Immature natural killer cell (primary cell): ENCODE data around the gene MYBBP1A. TPM values are rescaled to one million over a fixed set of nuclear protein-coding genes. Genes with fewer than 3 reads are reported as not detected.

Experiments used
- DNase-seq, 3 donors: peaks; one replicate each; pipeline ENCODE4 v3.0.0; 2022; ENCODE audit warnings: mixed read lengths in 1 of 3
- H3K27ac Mint-ChIP-seq, 6 donors: one replicate each; pipeline ENCODE4 v1.8.0; 2020; ENCODE audit warnings: mixed read lengths in 6 of 6, mild to moderate bottlenecking in 5 of 6, inconsistent platforms in 4 of 6, moderate library complexity in 3 of 6
- H3K27me3 Mint-ChIP-seq, 3 donors: one replicate each; pipeline ENCODE4 v1.8.0; 2020 to 2021; ENCODE audit warnings: low read depth in 3 of 3, mild to moderate bottlenecking in 3 of 3, mixed read lengths in 3 of 3, moderate library complexity in 3 of 3, inconsistent platforms in 1 of 3
- H3K36me3 Mint-ChIP-seq, 3 donors: one replicate each; pipeline ENCODE4 v1.8.0; 2020; ENCODE audit warnings: mixed read lengths in 3 of 3, inconsistent platforms in 2 of 3, mild to moderate bottlenecking in 2 of 3
- H3K4me1 Mint-ChIP-seq, 2 donors: one replicate each; pipeline ENCODE4 v1.8.0; 2020; ENCODE audit warnings: inconsistent platforms in 2 of 2, mild to moderate bottlenecking in 2 of 2, mixed read lengths in 2 of 2, moderate library complexity in 1 of 2
- H3K4me3 Mint-ChIP-seq, 5 donors: one replicate each; pipeline ENCODE4 v1.8.0; 2020; ENCODE audit warnings: mild to moderate bottlenecking in 5 of 5, mixed read lengths in 5 of 5, inconsistent platforms in 3 of 5, moderate library complexity in 3 of 5
- H3K9me3 Mint-ChIP-seq, 6 donors: one replicate each; pipeline ENCODE4 v1.8.0; 2020; ENCODE audit warnings: mild to moderate bottlenecking in 6 of 6, mixed read lengths in 6 of 6, inconsistent platforms in 4 of 6, moderate library complexity in 3 of 6
- polyA plus RNA-seq, 3 donors: library from polyadenylated mRNA; unstranded; fragments of 300-500 nt; fragmentation: Illumina TruSeq; gene quantifications; one replicate each; pipeline ENCODE4 v1.2.3, GENCODE V29; 2021

Gene MYBBP1A
- polyA plus RNA-seq, 3 donors from 2014 or later = 3.5 to 21.9 (median 7.2) TPM

DNA sequence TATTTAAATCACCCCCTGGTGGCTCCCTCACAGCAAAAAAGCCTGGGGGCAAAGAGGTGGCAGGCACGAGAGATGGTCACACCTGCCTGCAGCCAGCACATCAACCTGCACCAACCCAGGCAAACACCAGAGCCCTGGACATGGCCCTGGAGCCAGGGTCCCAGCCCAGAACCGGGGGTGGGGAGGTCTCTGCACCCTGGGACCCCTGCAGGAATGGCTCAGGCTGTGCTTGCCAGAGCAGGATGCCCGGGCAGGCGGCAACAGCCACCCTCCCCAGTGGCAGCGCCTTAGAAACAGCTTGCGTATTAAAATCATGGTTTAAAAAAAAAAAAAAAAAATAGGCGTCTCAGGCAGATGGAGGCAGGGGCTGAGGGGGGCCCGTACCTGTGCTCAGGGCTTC is 16.2 kb downstream of the MYBBP1A start:
- Mint-ChIP-seq H3K27me3 (peaks cover 0 to 2% (median 0%) of the 10 kb centered on the region in 3 donors), H3K4me1 (no peaks in the 10 kb centered on the region)

GRCh38 chr17:4538236-4539002 is 16.8 kb downstream of the MYBBP1A start:
- H3K36me3 Mint-ChIP-seq = peaks cover 0 to 5% (median 4%) of the 10 kb centered on the region in 3 donors
- no peak overlapping the region for H3K4me3 Mint-ChIP-seq
- no peak overlapping the region for H3K27ac Mint-ChIP-seq
- no peaks in the 10 kb centered on the region for H3K4me1 Mint-ChIP-seq
- peaks cover 0 to 2% (median 0%) of the 10 kb centered on the region in 3 donors for H3K27me3 Mint-ChIP-seq
- no peaks in the 10 kb centered on the region for H3K9me3 Mint-ChIP-seq
- DNase-seq = no peak

More for the DNA sequence above, 16.2 kb downstream of the MYBBP1A start:
- H3K4me3 Mint-ChIP-seq = no peak overlapping the region
- peaks cover 0 to 5% (median 4%) of the 10 kb centered on the region in 3 donors for H3K36me3 Mint-ChIP-seq
- H3K27ac Mint-ChIP-seq = no peak overlapping the region
- no peaks in the 10 kb centered on the region for H3K9me3 Mint-ChIP-seq
- no peak for DNase-seq

GRCh38 chr17:4537451-4538235 is 17.5 kb downstream of the MYBBP1A start:
- H3K36me3 Mint-ChIP-seq = peaks cover 0 to 5% (median 4%) of the 10 kb centered on the region in 3 donors
- no peaks in the 10 kb centered on the region for H3K4me1 Mint-ChIP-seq
- no peak for DNase-seq
- H3K27me3 Mint-ChIP-seq = peaks cover 0 to 2% (median 0%) of the 10 kb centered on the region in 3 donors
- no peak overlapping the region for H3K4me3 Mint-ChIP-seq
- H3K27ac Mint-ChIP-seq = no peak overlapping the region
- H3K9me3 Mint-ChIP-seq = no peaks in the 10 kb centered on the region

DNA sequence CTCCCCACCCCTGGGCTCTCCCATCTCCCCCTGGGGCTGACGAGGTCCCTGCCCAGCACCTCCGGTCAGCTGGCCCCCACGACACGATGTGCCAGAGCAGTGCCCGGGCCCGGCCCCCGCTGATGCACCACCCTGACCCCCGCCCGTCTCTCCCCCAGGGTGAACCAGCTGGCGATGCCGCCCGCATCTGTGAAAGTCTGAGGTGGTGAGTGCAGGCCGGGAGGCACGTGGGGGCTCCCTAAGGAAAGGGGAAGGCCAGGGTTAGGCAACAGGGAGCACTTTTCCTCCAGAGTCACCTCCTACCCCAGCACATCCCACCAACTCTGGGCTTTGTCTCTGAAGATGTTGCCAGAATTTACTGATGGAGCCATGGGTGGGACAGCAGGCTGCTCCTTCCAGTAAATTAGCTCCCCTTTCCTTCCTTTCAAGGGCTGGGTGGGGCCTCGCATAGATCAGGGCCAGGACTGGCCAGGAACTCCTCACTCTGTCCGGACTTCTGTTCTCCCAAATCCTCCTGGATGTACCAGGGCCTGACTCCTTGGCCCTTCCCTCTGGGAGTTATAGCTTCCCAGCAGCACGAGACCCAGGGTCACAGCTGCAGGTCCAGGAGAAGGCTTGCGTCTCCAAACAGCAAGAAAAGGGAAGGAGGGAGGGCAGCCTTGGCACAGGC is 18.3 kb downstream of the MYBBP1A start:
- Mint-ChIP-seq H3K27me3 (peaks cover 0 to 5% (median 0%) of the 10 kb centered on the region in 3 donors), H3K9me3 (no peaks in the 10 kb centered on the region), H3K4me3 (no peak overlapping the region), H3K27ac (peak overlapping the region in 1 of 6 donors; percentile 15), H3K4me1 (no peaks in the 10 kb centered on the region), H3K36me3 (peaks cover 3 to 5% (median 4%) of the 10 kb centered on the region in 3 donors)
- DNase-seq = no peak

DNA sequence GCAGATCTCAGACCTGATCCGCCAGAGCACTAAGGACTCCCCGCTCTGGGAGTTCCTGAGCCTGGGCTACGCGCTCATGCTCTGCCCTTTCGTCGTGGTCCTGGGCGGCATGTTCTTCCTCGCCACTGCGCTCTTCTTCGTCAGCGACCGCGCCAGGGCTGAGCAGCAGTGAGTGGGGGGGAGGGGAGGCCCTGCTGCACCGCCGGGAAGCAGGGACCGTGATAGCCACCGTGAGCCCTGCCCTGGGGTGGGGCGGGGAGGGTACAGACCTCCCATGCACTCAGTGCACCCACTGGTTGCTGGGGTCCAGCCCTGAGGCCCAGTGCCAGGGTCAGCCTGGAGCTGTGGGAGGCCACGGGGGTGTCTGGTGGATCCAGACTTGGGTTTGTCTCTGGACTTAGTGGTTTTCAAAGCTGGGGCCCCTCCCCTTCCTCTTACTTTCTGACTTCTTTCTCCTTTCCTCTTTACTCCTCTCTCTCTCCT is 18.9 kb downstream of the MYBBP1A start:
- no peak overlapping the region for H3K4me3 Mint-ChIP-seq
- peaks cover 0 to 5% (median 0%) of the 10 kb centered on the region in 3 donors for H3K27me3 Mint-ChIP-seq
- no peaks in the 10 kb centered on the region for H3K9me3 Mint-ChIP-seq
- no peak overlapping the region for H3K27ac Mint-ChIP-seq
- H3K4me1 Mint-ChIP-seq = no peaks in the 10 kb centered on the region
- peaks cover 4 to 5% (median 4%) of the 10 kb centered on the region in 3 donors for H3K36me3 Mint-ChIP-seq
- no peak for DNase-seq

DNA sequence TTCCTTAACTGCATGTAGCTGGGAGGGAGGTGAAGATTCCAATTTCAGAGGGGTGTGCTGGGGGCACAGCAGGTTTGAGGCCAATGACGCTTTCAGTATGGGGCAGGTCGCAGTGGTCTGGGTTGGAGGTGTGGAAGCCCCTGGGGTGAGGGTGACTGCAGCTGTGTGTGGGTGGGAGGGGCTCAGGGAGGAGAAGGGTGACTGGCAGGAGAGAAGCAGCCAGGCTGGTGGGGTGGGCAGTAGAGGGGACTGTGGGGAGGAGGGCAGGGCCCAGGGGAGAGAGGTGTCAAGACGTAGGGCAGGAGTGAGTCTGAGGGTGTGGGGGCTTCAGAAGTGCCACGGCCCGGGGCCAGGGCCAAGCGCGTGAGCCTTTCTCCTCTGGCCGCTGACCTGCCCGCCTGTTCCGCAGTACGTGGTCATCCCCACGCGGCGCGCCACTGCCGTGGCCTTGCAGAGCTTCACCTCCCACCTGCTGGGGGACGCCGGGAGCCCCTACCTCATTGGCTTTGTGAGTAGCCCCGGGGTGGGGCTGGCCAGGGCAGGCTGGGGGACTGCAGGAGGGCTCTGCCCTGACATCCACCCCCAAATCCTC is 19.4 kb downstream of the MYBBP1A start:
- DNase-seq = no peak
- Mint-ChIP-seq H3K36me3 (peaks cover 4 to 5% (median 4%) of the 10 kb centered on the region in 3 donors), H3K4me3 (no peak overlapping the region), H3K4me1 (no peaks in the 10 kb centered on the region), H3K27ac (no peak overlapping the region), H3K9me3 (no peaks in the 10 kb centered on the region), H3K27me3 (peaks cover 0 to 5% (median 0%) of the 10 kb centered on the region in 3 donors)

DNA sequence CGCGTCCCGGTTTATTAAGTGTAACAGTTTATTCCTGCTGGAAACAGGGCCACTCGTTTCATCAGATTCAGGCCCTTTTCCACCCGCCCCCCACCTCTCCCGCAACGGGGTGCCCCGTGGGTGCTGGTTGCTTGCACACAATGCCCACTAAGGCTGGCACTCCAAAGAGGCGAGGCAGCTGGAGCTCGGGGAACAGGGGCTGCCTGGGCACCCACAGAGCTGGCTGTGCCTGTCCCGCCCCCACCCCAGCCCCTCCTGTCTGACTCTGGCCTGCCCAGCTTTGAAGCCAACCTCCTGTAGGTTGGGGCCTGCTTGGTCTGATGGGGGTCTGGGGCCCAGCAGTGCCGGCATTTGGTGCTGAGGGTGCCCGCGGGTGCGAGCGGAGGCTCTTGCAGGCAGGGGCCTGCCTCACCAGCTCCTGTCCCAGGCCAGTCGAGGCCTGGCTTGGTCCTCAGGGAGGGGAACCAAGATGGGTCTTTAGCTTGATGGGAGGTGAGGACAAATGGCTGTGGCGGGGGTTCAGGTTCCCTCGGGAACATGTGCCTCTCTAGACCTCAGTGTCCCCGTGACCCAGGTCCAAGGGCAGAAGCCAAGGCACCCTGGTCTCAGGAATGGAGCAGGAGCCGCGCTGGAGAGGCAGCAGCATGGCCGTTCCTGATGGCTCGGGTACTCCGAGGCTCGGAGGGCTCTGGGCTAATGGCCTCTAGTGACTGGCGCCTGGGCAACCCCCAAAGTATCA is 20.1 kb downstream of the MYBBP1A start:
- no peak overlapping the region for H3K27ac Mint-ChIP-seq
- no peaks in the 10 kb centered on the region for H3K4me1 Mint-ChIP-seq
- H3K9me3 Mint-ChIP-seq = no peaks in the 10 kb centered on the region
- peaks cover 4 to 5% (median 4%) of the 10 kb centered on the region in 3 donors for H3K36me3 Mint-ChIP-seq
- no peak overlapping the region for H3K4me3 Mint-ChIP-seq
- peaks cover 0 to 5% (median 0%) of the 10 kb centered on the region in 3 donors for H3K27me3 Mint-ChIP-seq
- no peak for DNase-seq

DNA sequence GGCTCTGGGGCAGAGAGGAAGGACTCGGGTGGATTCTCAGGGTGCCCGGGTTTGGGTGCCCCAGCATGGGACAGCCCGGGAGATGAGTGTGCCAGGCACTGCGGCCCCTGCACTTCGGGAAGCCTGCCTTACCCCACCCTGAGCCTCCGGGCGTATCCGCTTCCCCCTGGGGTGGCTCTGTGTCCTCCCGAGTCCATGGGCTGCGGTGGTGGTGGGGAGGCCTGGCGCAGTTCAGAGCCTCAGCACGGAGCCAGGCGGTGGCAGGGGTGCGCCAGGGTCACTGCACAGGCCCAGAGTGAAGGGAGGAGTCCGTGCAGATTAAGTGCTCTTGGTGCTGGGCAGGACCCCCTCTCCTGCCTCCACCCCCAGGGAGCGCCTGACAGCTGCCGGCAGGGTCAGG is 20.7 kb downstream of the MYBBP1A start:
- no peak overlapping the region for H3K4me3 Mint-ChIP-seq
- no peaks in the 10 kb centered on the region for H3K9me3 Mint-ChIP-seq
- H3K27ac Mint-ChIP-seq = no peak overlapping the region
- DNase-seq = no peak
- H3K36me3 Mint-ChIP-seq = peaks cover 0 to 4% (median under 1%) of the 10 kb centered on the region in 3 donors
- H3K27me3 Mint-ChIP-seq = peaks cover 0 to 5% (median 0%) of the 10 kb centered on the region in 3 donors
- no peaks in the 10 kb centered on the region for H3K4me1 Mint-ChIP-seq

DNA sequence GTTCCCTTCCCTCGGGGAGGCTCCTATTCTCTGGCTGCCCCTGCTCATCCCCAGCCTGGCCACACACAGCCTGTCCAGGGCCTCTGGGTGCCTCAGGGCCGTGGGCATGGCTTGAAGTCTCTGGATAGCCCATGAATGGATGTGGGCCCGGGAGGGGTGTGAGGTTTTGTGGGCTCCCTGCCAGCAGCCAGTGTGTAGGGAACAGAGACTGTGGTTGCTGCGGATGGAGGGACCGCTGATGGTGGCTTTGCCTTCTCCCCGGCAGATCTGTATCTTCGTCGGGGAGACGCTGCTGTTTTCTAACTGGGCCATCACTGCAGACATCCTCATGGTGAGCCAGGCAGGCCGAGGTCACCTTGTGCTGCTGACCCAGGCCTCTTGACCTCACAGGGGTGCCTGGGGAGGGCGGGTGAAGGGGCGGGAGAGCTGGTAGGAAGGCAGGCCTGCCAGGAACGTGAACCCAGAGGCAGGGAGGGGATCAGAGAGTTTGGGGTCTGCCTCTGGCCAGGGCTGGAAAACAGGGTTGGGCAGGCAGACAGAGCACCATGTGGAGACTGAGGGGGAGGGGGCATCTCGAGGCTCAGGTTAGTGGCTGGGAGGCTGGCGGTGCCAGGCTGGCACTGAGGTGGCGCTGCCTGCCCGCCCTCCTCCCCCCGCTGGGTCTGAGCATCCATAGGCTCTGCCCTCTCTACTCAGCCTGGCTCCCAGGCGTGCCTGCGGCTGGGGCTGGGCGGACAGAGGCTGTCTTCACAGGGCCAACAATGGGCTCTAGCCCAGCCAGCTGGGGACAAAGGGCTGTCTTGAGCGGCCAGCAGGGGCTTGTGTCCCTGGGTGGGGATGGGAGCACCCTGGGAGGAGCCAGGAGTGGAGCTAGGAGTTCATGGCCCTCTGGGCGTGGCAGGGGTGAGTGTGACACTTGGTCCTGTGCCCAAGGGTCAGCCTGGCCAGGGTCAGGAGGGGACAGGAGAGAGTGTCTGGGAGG is 21.4 kb downstream of the MYBBP1A start:
- Mint-ChIP-seq H3K27ac (no peak overlapping the region), H3K4me1 (no peaks in the 10 kb centered on the region)

DNA sequence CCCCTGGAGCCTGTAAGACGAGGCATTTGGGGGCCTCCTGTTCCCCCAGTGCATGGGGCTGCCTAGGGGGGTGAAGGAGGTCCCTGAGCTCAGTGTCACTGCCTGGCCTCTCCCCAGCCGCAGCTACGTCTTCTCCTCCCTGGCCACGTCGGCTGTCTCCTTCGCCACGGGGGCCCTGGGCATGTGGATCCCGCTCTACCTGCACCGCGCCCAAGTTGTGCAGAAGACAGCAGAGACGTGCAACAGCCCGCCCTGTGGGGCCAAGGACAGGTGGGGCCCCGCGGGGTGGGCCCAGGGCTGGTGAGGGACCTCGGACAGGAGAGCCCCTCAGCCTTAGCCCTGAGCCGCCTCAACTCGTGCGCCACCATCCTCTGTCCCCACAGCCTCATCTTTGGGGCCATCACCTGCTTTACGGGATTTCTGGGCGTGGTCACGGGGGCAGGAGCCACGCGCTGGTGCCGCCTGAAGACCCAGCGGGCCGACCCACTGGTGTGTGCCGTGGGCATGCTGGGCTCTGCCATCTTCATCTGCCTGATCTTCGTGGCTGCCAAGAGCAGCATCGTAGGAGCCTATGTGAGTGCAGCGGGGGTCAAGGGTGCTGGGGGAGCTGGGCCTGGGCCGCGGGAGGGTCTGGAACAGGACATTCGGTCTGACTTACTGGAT is 22.2 kb downstream of the MYBBP1A start:
- Mint-ChIP-seq H3K36me3 (peaks cover 0 to 4% (median 0%) of the 10 kb centered on the region in 3 donors), H3K9me3 (no peaks in the 10 kb centered on the region), H3K27ac (no peak overlapping the region), H3K27me3 (peaks cover 0 to 5% (median 4%) of the 10 kb centered on the region in 3 donors), H3K4me3 (no peak overlapping the region), H3K4me1 (no peaks in the 10 kb centered on the region)
- no peak for DNase-seq

More for the DNA sequence above, 21.4 kb downstream of the MYBBP1A start:
- no peak overlapping the region for H3K4me3 Mint-ChIP-seq
- no peaks in the 10 kb centered on the region for H3K9me3 Mint-ChIP-seq
- peaks cover 0 to 5% (median 2%) of the 10 kb centered on the region in 3 donors for H3K27me3 Mint-ChIP-seq
- peaks cover 0 to 4% (median 0%) of the 10 kb centered on the region in 3 donors for H3K36me3 Mint-ChIP-seq
- no peak for DNase-seq

GRCh38 chr17:4531988-4532736 is 23.0 kb downstream of the MYBBP1A start:
- Mint-ChIP-seq H3K27ac (peak overlapping the region in 1 of 6 donors; percentile 72), H3K36me3 (peaks cover 0 to 4% (median 0%) of the 10 kb centered on the region in 3 donors), H3K27me3 (peaks cover 3 to 6% (median 4%) of the 10 kb centered on the region in 3 donors), H3K4me3 (no peak overlapping the region), H3K4me1 (no peaks in the 10 kb centered on the region), H3K9me3 (no peaks in the 10 kb centered on the region)
- no peak for DNase-seq
